Measurements from ENCODE around the gene AASS.

DNA sequence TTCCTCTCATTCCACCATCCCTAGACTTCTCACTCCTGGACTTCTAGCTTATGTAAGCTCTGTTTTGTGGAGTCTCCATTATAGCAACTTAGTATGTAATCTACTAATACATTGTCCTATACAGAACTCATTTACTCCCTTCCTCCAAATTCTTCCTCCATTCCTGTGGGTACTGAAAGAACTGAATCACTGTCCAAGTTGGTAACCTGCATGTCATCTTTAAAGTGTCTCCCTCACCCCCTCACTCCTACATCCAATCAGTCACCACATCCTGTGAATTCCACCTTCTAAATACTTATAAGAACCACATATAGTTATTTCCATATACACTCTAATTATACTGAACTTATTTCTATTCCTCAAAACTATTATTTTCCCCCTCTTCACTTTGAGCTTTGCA lies 20.3 kb downstream of the AASS start:
- TF ChIP-seq, protein P1, sequence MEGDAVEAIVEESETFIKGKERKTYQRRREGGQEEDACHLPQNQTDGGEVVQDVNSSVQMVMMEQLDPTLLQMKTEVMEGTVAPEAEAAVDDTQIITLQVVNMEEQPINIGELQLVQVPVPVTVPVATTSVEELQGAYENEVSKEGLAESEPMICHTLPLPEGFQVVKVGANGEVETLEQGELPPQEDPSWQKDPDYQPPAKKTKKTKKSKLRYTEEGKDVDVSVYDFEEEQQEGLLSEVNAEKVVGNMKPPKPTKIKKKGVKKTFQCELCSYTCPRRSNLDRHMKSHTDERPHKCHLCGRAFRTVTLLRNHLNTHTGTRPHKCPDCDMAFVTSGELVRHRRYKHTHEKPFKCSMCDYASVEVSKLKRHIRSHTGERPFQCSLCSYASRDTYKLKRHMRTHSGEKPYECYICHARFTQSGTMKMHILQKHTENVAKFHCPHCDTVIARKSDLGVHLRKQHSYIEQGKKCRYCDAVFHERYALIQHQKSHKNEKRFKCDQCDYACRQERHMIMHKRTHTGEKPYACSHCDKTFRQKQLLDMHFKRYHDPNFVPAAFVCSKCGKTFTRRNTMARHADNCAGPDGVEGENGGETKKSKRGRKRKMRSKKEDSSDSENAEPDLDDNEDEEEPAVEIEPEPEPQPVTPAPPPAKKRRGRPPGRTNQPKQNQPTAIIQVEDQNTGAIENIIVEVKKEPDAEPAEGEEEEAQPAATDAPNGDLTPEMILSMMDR (IDR thresholded peaks at IDR 0.05 in 2 of 3, conservative IDR thresholded peaks at IDR 0.05 in 1 of 3; ENCODE audit: control insufficient read depth in 2 of 3, extremely low read depth in 1 of 3, insufficient read depth in 1 of 3, low read depth in 3 of 3, low read length in 3 of 3): no peak
- no peak for TF ChIP-seq POLR2A (IDR thresholded peaks at IDR 0.05; ENCODE audit: low read depth, low read length)

All from GM12878 (cell line).